ENCODE results near the gene COX6A2.
"Not testable (repeated sequence)": the region's sequence is repeated elsewhere in the genome, so short reads cannot be mapped to it uniquely, and the experiment has no call there.

The COX6A2 gene

GRCh38 chr16:31435341-31436220 lies 7.4 kb upstream of the COX6A2 start:
- H3K9me3 ChIP-seq (ENCODE audit: control insufficient read depth, insufficient read depth, low read length): no peaks in the 10 kb centered on the region
- peaks cover 8% of the 10 kb centered on the region for H3K4me1 ChIP-seq (ENCODE audit: insufficient read depth, low read length)

GRCh38 chr16:31430380-31431052 lies 2.4 kb upstream of the COX6A2 start:
- H3K9ac ChIP-seq (ENCODE audit: low read depth, low read length): no peak overlapping the region
- no peaks in the 10 kb centered on the region for H3K9me3 ChIP-seq (ENCODE audit: control insufficient read depth, insufficient read depth, low read length)
- H3K4me1 ChIP-seq (ENCODE audit: insufficient read depth, low read length): peaks cover 7% of the 10 kb centered on the region; the same call in 1 of the 2 replicates
- H3K36me3 ChIP-seq (ENCODE audit: insufficient read depth, low read length): no peaks in the 10 kb centered on the region

More at GRCh38 chr16:31435341-31436220, 7.4 kb upstream of the COX6A2 start:
- Histone ChIP-seq H3K36me3 (ENCODE audit: insufficient read depth, low read length) (no peaks in the 10 kb centered on the region), H3K9ac (ENCODE audit: low read depth, low read length) (peak overlapping the region; percentile 30; the same call in 1 of the 2 replicates)

GRCh38 chr16:31429796-31430195 lies 1.6 kb upstream of the COX6A2 start:
- H3K9ac ChIP-seq (ENCODE audit: low read depth, low read length): no peak overlapping the region
- no peaks in the 10 kb centered on the region for H3K9me3 ChIP-seq (ENCODE audit: control insufficient read depth, insufficient read depth, low read length)
- H3K4me1 ChIP-seq (ENCODE audit: insufficient read depth, low read length): peaks cover 7% of the 10 kb centered on the region; the same call in 1 of the 2 replicates
- H3K36me3 ChIP-seq (ENCODE audit: insufficient read depth, low read length): no peaks in the 10 kb centered on the region

GRCh38 chr16:31429314-31429713 lies 1.2 kb upstream of the COX6A2 start:
- peaks cover 7% of the 10 kb centered on the region; the same call in 1 of the 2 replicates for H3K4me1 ChIP-seq (ENCODE audit: insufficient read depth, low read length)
- no peak overlapping the region for H3K9ac ChIP-seq (ENCODE audit: low read depth, low read length)
- no peaks in the 10 kb centered on the region for H3K36me3 ChIP-seq (ENCODE audit: insufficient read depth, low read length)
- no peaks in the 10 kb centered on the region for H3K9me3 ChIP-seq (ENCODE audit: control insufficient read depth, insufficient read depth, low read length)

GRCh38 chr16:31428638-31429247 lies 583 bp upstream of the COX6A2 start:
- H3K9me3 ChIP-seq (ENCODE audit: control insufficient read depth, insufficient read depth, low read length): no peaks in the 10 kb centered on the region
- peaks cover 7% of the 10 kb centered on the region; the same call in 1 of the 2 replicates for H3K4me1 ChIP-seq (ENCODE audit: insufficient read depth, low read length)
- no peaks in the 10 kb centered on the region for H3K36me3 ChIP-seq (ENCODE audit: insufficient read depth, low read length)
- no peak overlapping the region for H3K9ac ChIP-seq (ENCODE audit: low read depth, low read length)

- no peaks in the 10 kb centered on the region for H3K36me3 ChIP-seq (ENCODE audit: insufficient read depth, low read length)
- H3K4me1 ChIP-seq (ENCODE audit: insufficient read depth, low read length): peaks cover 7% of the 10 kb centered on the region; the same call in 1 of the 2 replicates
- peak overlapping the region; percentile 19; the same call in 1 of the 2 replicates for H3K9ac ChIP-seq (ENCODE audit: low read depth, low read length)
- no peaks in the 10 kb centered on the region for H3K9me3 ChIP-seq (ENCODE audit: control insufficient read depth, insufficient read depth, low read length)
Measured at GRCh38 chr16:31427441-31428278, 500 bp downstream of the COX6A2 start.

GRCh38 chr16:31423801-31424200 lies 4.4 kb downstream of the COX6A2 start:
- Histone ChIP-seq H3K36me3 (ENCODE audit: insufficient read depth, low read length) (no peaks in the 10 kb centered on the region), H3K9ac (ENCODE audit: low read depth, low read length) (no peak overlapping the region), H3K4me1 (ENCODE audit: insufficient read depth, low read length) (no peaks in the 10 kb centered on the region), H3K9me3 (ENCODE audit: control insufficient read depth, insufficient read depth, low read length) (no peaks in the 10 kb centered on the region)

GRCh38 chr16:31423241-31423640 lies 4.9 kb downstream of the COX6A2 start:
- Histone ChIP-seq H3K4me1 (ENCODE audit: insufficient read depth, low read length) (no peaks in the 10 kb centered on the region), H3K9ac (ENCODE audit: low read depth, low read length) (no peak overlapping the region), H3K9me3 (ENCODE audit: control insufficient read depth, insufficient read depth, low read length) (no peaks in the 10 kb centered on the region), H3K36me3 (ENCODE audit: insufficient read depth, low read length) (no peaks in the 10 kb centered on the region)

GRCh38 chr16:31421587-31421986 lies 6.6 kb downstream of the COX6A2 start:
- Histone ChIP-seq H3K9ac (ENCODE audit: low read depth, low read length) (no peak overlapping the region), H3K9me3 (ENCODE audit: control insufficient read depth, insufficient read depth, low read length) (no peaks in the 10 kb centered on the region), H3K36me3 (ENCODE audit: insufficient read depth, low read length) (no peaks in the 10 kb centered on the region), H3K4me1 (ENCODE audit: insufficient read depth, low read length) (no peaks in the 10 kb centered on the region)

- Histone ChIP-seq H3K4me1 (ENCODE audit: insufficient read depth, low read length) (no peaks in the 10 kb centered on the region), H3K9ac (ENCODE audit: low read depth, low read length) (no peak overlapping the region), H3K9me3 (ENCODE audit: control insufficient read depth, insufficient read depth, low read length) (no peaks in the 10 kb centered on the region), H3K36me3 (ENCODE audit: insufficient read depth, low read length) (no peaks in the 10 kb centered on the region)
Measured at GRCh38 chr16:31420037-31420436, 8.1 kb downstream of the COX6A2 start.

- Histone ChIP-seq H3K36me3 (ENCODE audit: insufficient read depth, low read length) (no peaks in the 10 kb centered on the region), H3K4me1 (ENCODE audit: insufficient read depth, low read length) (no peaks in the 10 kb centered on the region)
Measured at GRCh38 chr16:31417916-31418315, 10.2 kb downstream of the COX6A2 start.

GRCh38 chr16:31417036-31417435 lies 11.1 kb downstream of the COX6A2 start:
- not testable (repeated sequence) for H3K4me1 ChIP-seq (ENCODE audit: insufficient read depth, low read length); H3K9ac ChIP-seq (ENCODE audit: low read depth, low read length); H3K9me3 ChIP-seq (ENCODE audit: control insufficient read depth, insufficient read depth, low read length); H3K36me3 ChIP-seq (ENCODE audit: insufficient read depth, low read length)

More at GRCh38 chr16:31417916-31418315, 10.2 kb downstream of the COX6A2 start:
- H3K9ac ChIP-seq (ENCODE audit: low read depth, low read length): no peak overlapping the region
- H3K9me3 ChIP-seq (ENCODE audit: control insufficient read depth, insufficient read depth, low read length): no peaks in the 10 kb centered on the region

GRCh38 chr16:31416371-31416770 lies 11.8 kb downstream of the COX6A2 start:
- Histone ChIP-seq H3K9me3 (ENCODE audit: control insufficient read depth, insufficient read depth, low read length) (no peaks in the 10 kb centered on the region), H3K9ac (ENCODE audit: low read depth, low read length) (no peak overlapping the region), H3K4me1 (ENCODE audit: insufficient read depth, low read length) (no peaks in the 10 kb centered on the region), H3K36me3 (ENCODE audit: insufficient read depth, low read length) (no peaks in the 10 kb centered on the region)

GRCh38 chr16:31414706-31415105 lies 13.5 kb downstream of the COX6A2 start:
- Histone ChIP-seq H3K36me3 (ENCODE audit: insufficient read depth, low read length) (no peaks in the 10 kb centered on the region), H3K4me1 (ENCODE audit: insufficient read depth, low read length) (no peaks in the 10 kb centered on the region), H3K9me3 (ENCODE audit: control insufficient read depth, insufficient read depth, low read length) (no peaks in the 10 kb centered on the region), H3K9ac (ENCODE audit: low read depth, low read length) (no peak overlapping the region)
